HepG2 (cell line): ENCODE data around the gene HEXIM1. TPM values are rescaled to one million over a fixed set of nuclear protein-coding genes. Genes with fewer than 3 reads are reported as not detected.
A peak's percentile ranks its signal among the peaks of the same experiment; 100 is the strongest.

Experiments used
- ATAC-seq: fragments of 200-7000 bp; cut with Tn5 transposase; 3 replicates; pipeline ENCODE4 v1.9.1; 2020; ENCODE audit warnings: mild to moderate bottlenecking, moderate library complexity
- BruUV-seq: library from RNA; stranded (reverse); fragments of 400-500 nt; replicated peaks from 2 replicates; lab custom pipeline; 2021; lab: Mats Ljungman, UMichigan
- CTCF ChIA-PET: fragments of 300-600 bp; formaldehyde crosslinking; extraction: SDS; loops from one replicate; lab custom pipeline; 2021; ENCODE audit warnings: low total read pairs, inconsistent platforms, low intra/inter-chr PET ratio; lab: Yijun Ruan, JAX
- POLR2A ChIA-PET: fragments of 350-600 bp; sonication (Branson Sonifier 250); formaldehyde crosslinking; loops from one replicate; lab custom pipeline; 2020; ENCODE audit warnings: antibody characterized with exemption, inconsistent platforms; lab: Yijun Ruan, JAX
- DNase-seq: peaks from one replicate; pipeline ENCODE4 v3.0.0-alpha.2; 2015; ENCODE audit warnings: low spot score
- FAIRE-seq: peaks from 3 replicates; lab custom pipeline; 2011; peaks lifted over from hg19 to GRCh38; lab: Jason Lieb, UNC
- H2AFZ ChIP-seq: one replicate; pipeline ENCODE4 v1.6.1; 2011; ENCODE audit warnings: low read length, inconsistent platforms
- H3K27ac ChIP-seq: fragments of 300-600 bp; 3 replicates; pipeline ENCODE4 v1.8.0; 2011; ENCODE audit warnings: mixed run types, mild to moderate bottlenecking, mixed read lengths, low read length, inconsistent platforms; ENCODE audit not compliant: insufficient read depth; ENCODE audit errors: extremely low read length
- H3K27me3 ChIP-seq, 2 experiments: fragments of 200-600 bp in 1 of 2; 2 replicates in 1 of 2; 3 replicates in 1 of 2; pipeline versions ENCODE4 v1.6.0 to v1.8.0; 2011; ENCODE audit warnings: low read length in 2 of 2, mild to moderate bottlenecking in 2 of 2, moderate library complexity in 2 of 2, inconsistent platforms in 1 of 2; ENCODE audit not compliant: insufficient read depth in 2 of 2, control insufficient read depth in 1 of 2
- H3K36me3 ChIP-seq, 2 experiments: fragments of 200-600 bp in 1 of 2; replicated peaks in 1 of 2; 2 replicates in 1 of 2; 3 replicates in 1 of 2; pipeline versions ENCODE4 v1.5.1 to v1.8.0; 2011; ENCODE audit warnings: low read length in 2 of 2, inconsistent platforms in 1 of 2; ENCODE audit not compliant: insufficient read depth in 2 of 2, control insufficient read depth in 1 of 2
- H3K4me1 ChIP-seq: 2 replicates; pipeline ENCODE4 v1.5.1; 2012; ENCODE audit warnings: low read length, inconsistent platforms; ENCODE audit not compliant: insufficient read depth
- H3K4me2 ChIP-seq: 2 replicates; pipeline ENCODE4 v1.6.0; 2011; ENCODE audit warnings: low read depth, low read length, inconsistent platforms
- H3K4me3 ChIP-seq, 3 experiments: fragments of 200-600 bp in 1 of 3; sonication (generic), shearing (Covaris generic) in 1 of 3; replicated peaks in 1 of 3; 2 replicates each; pipeline ENCODE4 v1.5.1; 2011 to 2016; ENCODE audit warnings: low read length in 3 of 3, inconsistent platforms in 2 of 3, low read depth in 2 of 3, mild to moderate bottlenecking in 2 of 3, control low read depth in 1 of 3, mixed read lengths in 1 of 3; ENCODE audit not compliant: insufficient read depth in 1 of 3
- H3K79me2 ChIP-seq: one replicate; pipeline ENCODE4 v1.6.1; 2011; ENCODE audit warnings: low read length, inconsistent platforms; ENCODE audit not compliant: insufficient read depth
- H3K9ac ChIP-seq: 2 replicates; pipeline ENCODE4 v1.6.0; 2011; ENCODE audit warnings: mild to moderate bottlenecking, low read depth, low read length, inconsistent platforms; ENCODE audit not compliant: insufficient read depth
- H3K9me3 ChIP-seq: 2 replicates; pipeline ENCODE4 v1.5.1; 2012; ENCODE audit warnings: mild to moderate bottlenecking, low read length
- H4K20me1 ChIP-seq: 2 replicates; pipeline ENCODE4 v1.6.0; 2011; ENCODE audit warnings: inconsistent platforms, mild to moderate bottlenecking, low read length, moderate library complexity; ENCODE audit not compliant: insufficient read depth
- AGO2 ChIP-seq: fragments of 200-400 bp; formaldehyde crosslinking; optimal IDR thresholded peaks from 2 replicates; pipeline ENCODE3; 2017; ENCODE audit warnings: mild to moderate bottlenecking, low read depth, low read length, moderate library complexity
- DNMT1 ChIP-seq: sonication (generic); formaldehyde crosslinking; IDR thresholded peaks from 2 replicates; pipeline ENCODE4 v1.5.1; 2020; ENCODE audit warnings: mild to moderate bottlenecking, missing genetic modification reagents
- GLI4 ChIP-seq: sonication (generic); formaldehyde crosslinking; IDR thresholded peaks from 2 replicates; pipeline ENCODE4 v1.5.1; 2020; ENCODE audit warnings: missing genetic modification reagents, mild to moderate bottlenecking, moderate library complexity, borderline replicate concordance
- RBFOX2 ChIP-seq: fragments of 200-400 bp; formaldehyde crosslinking; IDR thresholded peaks from 2 replicates; pipeline ENCODE4 v1.6.1; 2017; ENCODE audit warnings: low read depth, mild to moderate bottlenecking, low read length
- RBM22 ChIP-seq: fragments of 200-400 bp; formaldehyde crosslinking; optimal IDR thresholded peaks from 2 replicates; pipeline ENCODE3; 2017; ENCODE audit warnings: mild to moderate bottlenecking, low read length, moderate library complexity
- RCOR2 ChIP-seq: IDR thresholded peaks from 2 replicates; pipeline ENCODE4 v1.6.1; 2016; ENCODE audit warnings: missing biosample characterization, missing genetic modification reagents
- TEAD3 ChIP-seq: optimal IDR thresholded peaks from 2 replicates; pipeline ENCODE3; 2016; ENCODE audit warnings: borderline replicate concordance
- ZNF615 ChIP-seq: sonication (generic); formaldehyde crosslinking; IDR thresholded peaks from 2 replicates; pipeline ENCODE4 v1.5.0; 2020; ENCODE audit warnings: mild to moderate bottlenecking, missing genetic modification reagents, borderline replicate concordance
- WGBS: methylation state at CpG from one replicate; pipeline ENCODE4 v1.1.6; 2017; ENCODE audit warnings: low lambda C conversion rate; 5-methylcytosine and 5-hydroxymethylcytosine counted together
- in situ Hi-C: cut with HindIII; loops from 2 replicates; pipeline ENCODE4 v1.10.0; 2017; ENCODE audit warnings: low pct_unique_long_range_greater_than_20kb; ENCODE audit not compliant: extremely low pct_ligation_motif_present
- intact Hi-C: fragments of 100-400 bp; cut with micrococcal nuclease; formaldehyde crosslinking; loops from one replicate; pipeline ENCODE4 v1.10.0; 2022; ENCODE audit not compliant: unreplicated experiment
- polyA plus RNA-seq, 8 experiments: library from polyadenylated mRNA; depleted of rRNA in 3 of 8; stranded (reverse) in 7 of 8; unstranded in 1 of 8; fragments of >200 nt; fragmentation: Illumina TruSeq in 4 of 8; extraction: Trizol in 4 of 8; gene quantifications; 2 replicates each; pipeline versions ENCODE4 v1.2.1 to v1.2.3, GENCODE V29; 2011 to 2016; ENCODE audit warnings: low read depth in 4 of 8, missing spikeins in 1 of 8, mixed read lengths in 1 of 8; ENCODE audit not compliant: insufficient read depth in 1 of 8
- total RNA-seq, 5 experiments: library from RNA; depleted of rRNA; stranded (reverse); fragments of >200 nt; fragmentation: Illumina TruSeq; extraction: Trizol; gene quantifications; 2 replicates each; pipeline ENCODE4 v1.2.3, GENCODE V29; 2016; ENCODE audit warnings: low read depth in 1 of 5
- TF ChIP-seq, protein P1 (sequence below): sonication (generic); formaldehyde crosslinking; IDR thresholded peaks from 2 replicates; pipeline ENCODE4 v1.9.0; 2022; ENCODE audit warnings: low read depth, missing genetic modification reagents
- TF ChIP-seq, protein P2 (sequence below): sonication (generic); formaldehyde crosslinking; IDR thresholded peaks from 2 replicates; pipeline ENCODE4 v1.4.0; 2020; ENCODE audit warnings: missing genetic modification reagents
- TF ChIP-seq, protein P3 (sequence below): sonication (generic); formaldehyde crosslinking; conservative IDR thresholded peaks from 2 replicates; pipeline ENCODE4 v1.5.0; 2020; ENCODE audit warnings: missing genetic modification reagents

The HEXIM1 gene
- total and polyA plus RNA-seq, 2 of the 13 experiments (the other 11 are each of a cell fraction or from before 2014, with no cell fraction given) = 10.5 to 16.6 TPM

DNA sequence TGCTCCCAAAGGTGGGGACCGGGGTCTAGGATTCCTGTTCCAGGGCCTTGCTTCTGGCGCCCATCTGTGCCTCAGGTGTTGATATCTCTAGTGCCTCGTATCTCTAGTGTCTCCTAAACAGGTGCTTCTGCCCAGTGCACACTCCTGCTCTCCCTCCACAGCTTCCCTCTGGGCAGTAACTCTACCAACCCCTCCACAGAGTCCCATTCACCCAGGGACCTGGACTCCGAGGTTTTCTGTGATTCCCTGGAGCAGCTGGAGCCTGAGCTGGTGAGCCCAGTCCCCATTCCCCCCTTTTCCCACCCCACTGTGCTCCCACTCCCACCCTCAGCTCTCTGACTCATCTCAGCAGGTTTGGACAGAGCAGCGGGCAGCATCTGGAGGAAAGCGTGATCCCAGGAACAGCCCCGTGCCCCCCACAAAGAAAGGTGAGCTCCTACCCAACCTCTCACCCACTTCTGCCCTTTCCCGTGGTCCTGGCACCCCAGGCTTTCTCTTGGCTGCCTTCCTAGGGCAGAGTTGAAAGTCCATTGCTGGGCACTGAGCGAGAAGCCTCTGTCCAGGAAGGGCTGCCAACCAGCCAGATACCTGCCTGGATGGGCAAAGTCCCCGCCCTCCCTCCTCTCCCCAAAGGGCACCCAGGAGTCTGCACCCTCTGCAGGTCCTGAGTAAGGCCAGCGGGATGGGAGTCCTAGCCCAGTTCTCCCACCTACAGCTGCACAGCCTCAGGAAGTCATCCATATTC is 10.5 kb upstream of the HEXIM1 start (continued):
- TF ChIP-seq, protein P1, sequence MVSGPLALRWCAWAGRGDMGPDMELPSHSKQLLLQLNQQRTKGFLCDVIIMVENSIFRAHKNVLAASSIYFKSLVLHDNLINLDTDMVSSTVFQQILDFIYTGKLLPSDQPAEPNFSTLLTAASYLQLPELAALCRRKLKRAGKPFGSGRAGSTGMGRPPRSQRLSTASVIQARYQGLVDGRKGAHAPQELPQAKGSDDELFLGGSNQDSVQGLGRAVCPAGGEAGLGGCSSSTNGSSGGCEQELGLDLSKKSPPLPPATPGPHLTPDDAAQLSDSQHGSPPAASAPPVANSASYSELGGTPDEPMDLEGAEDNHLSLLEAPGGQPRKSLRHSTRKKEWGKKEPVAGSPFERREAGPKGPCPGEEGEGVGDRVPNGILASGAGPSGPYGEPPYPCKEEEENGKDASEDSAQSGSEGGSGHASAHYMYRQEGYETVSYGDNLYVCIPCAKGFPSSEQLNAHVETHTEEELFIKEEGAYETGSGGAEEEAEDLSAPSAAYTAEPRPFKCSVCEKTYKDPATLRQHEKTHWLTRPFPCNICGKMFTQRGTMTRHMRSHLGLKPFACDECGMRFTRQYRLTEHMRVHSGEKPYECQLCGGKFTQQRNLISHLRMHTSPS (CRISPR knock-in tag) = 0 out of 2 replicates have a peak, but pooled peaks have one; percentile 20

DNA sequence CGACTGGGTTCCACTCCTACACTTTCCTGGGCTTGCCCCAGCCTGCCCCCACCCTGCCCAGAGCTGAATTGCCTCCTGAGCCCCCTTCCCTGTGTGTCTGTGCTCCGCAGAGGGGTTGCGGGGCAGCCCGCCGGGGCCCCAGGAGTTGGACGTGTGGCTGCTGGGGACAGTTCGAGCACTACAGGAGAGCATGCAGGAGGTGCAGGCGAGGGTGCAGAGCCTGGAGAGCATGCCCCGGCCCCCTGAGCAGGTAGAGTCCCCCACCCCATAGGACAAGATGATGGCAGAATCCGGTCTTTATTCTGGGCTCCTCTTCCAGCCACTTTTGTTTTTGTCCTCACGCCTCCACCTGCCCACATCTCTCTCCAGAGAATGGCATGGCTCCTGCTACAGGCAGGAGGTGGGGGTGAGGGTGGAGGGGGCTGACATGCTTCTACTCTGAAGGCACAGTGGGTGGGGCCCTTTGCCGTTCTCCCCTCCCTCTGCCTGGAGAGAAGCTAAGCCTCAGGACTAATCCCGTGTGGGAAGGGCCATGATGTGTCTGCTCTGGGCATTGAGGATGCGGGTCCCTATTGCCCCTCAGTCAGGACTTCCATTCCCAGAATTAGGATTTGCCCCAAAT is 9.3 kb upstream of the HEXIM1 start:
- Histone ChIP-seq H3K36me3 (peaks cover 2 to 5% of the 10 kb centered on the region in 2 experiments; a peak in 4 of 5 replicates), H3K27me3 (no peaks in the 10 kb centered on the region), H3K27ac (no peak overlapping the region), H4K20me1 (no peaks in the 10 kb centered on the region), H3K4me3 (no peak overlapping the region), H3K9ac (no peak overlapping the region), H2AFZ (no peak overlapping the region), H3K9me3 (no peaks in the 10 kb centered on the region), H3K4me1 (peaks cover 23% of the 10 kb centered on the region), H3K79me2 (peaks cover 16% of the 10 kb centered on the region), H3K4me2 (no peak overlapping the region)
- ATAC-seq = no peak
- CTCF ChIA-PET = interaction anchor here (0.9 kb wide), 1 partner anchor 59 kb away, joined by 3 read pairs; no protein-coding TSS in a partner anchor
- no TSS peak for BruUV-seq
- TF ChIP-seq, protein P2, sequence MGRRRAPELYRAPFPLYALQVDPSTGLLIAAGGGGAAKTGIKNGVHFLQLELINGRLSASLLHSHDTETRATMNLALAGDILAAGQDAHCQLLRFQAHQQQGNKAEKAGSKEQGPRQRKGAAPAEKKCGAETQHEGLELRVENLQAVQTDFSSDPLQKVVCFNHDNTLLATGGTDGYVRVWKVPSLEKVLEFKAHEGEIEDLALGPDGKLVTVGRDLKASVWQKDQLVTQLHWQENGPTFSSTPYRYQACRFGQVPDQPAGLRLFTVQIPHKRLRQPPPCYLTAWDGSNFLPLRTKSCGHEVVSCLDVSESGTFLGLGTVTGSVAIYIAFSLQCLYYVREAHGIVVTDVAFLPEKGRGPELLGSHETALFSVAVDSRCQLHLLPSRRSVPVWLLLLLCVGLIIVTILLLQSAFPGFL = no peak
- peak; percentile 47 for TF ChIP-seq RBFOX2
- TF ChIP-seq RBM22 = peak; percentile 11
- TF ChIP-seq ZNF615 = no peak
- no peak for TF ChIP-seq DNMT1
- TF ChIP-seq TEAD3 (CRISPR knock-in tag) = no peak
- no peak for TF ChIP-seq RCOR2 (CRISPR knock-in tag)
- TF ChIP-seq AGO2 = peak; percentile 47
- no peak for TF ChIP-seq GLI4 (CRISPR knock-in tag)
- TF ChIP-seq, protein P3, sequence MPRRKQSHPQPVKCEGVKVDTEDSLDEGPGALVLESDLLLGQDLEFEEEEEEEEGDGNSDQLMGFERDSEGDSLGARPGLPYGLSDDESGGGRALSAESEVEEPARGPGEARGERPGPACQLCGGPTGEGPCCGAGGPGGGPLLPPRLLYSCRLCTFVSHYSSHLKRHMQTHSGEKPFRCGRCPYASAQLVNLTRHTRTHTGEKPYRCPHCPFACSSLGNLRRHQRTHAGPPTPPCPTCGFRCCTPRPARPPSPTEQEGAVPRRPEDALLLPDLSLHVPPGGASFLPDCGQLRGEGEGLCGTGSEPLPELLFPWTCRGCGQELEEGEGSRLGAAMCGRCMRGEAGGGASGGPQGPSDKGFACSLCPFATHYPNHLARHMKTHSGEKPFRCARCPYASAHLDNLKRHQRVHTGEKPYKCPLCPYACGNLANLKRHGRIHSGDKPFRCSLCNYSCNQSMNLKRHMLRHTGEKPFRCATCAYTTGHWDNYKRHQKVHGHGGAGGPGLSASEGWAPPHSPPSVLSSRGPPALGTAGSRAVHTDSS (CRISPR knock-in tag) = no peak
- POLR2A ChIA-PET = interaction anchor here (2.0 to 7.1 kb wide), 2 partner anchors 11 to 22 kb away, joined by 8 to 217 read pairs; partner anchors contain the start of genes HEXIM1 and HEXIM2
- intact Hi-C loops (loop anchor here (5.0 kb wide), 1 partner anchor 93 kb away; no protein-coding TSS in a partner anchor), in situ Hi-C loops (loop anchor here (10.0 kb wide), 1 partner anchor 236 kb away; no protein-coding TSS in a partner anchor)
- FAIRE-seq = no peak
- whole genome bisulfite sequencing = 96% methylated on average over 14 of the region's 14 CpGs
- no peak for DNase-seq
